Fibroblast of lung (primary cell): ENCODE data around the gene SBF2. TPM values are rescaled to one million over a fixed set of nuclear protein-coding genes. Genes with fewer than 3 reads are reported as not detected.

Experiments
- DNase-seq, 2 donors: peaks; one replicate each; pipeline versions ENCODE4 v3.0.0 to v3.0.0-alpha.2; 2010; ENCODE audit warnings: low read depth in 2 of 2
- H2AFZ ChIP-seq: 2 replicates; pipeline ENCODE4 v1.5.1; 2012; ENCODE audit warnings: low read length, control low read depth, inconsistent platforms
- H3K27ac ChIP-seq: 2 replicates; pipeline ENCODE4 v1.5.1; 2011; ENCODE audit warnings: low read length, control low read depth; ENCODE audit not compliant: insufficient read depth
- H3K27me3 ChIP-seq: 2 replicates; pipeline ENCODE4 v1.5.1; 2011; ENCODE audit warnings: mild to moderate bottlenecking, low read length; ENCODE audit not compliant: control insufficient read depth, insufficient read depth
- H3K36me3 ChIP-seq: 2 replicates; pipeline ENCODE4 v1.5.1; 2011; ENCODE audit warnings: low read length; ENCODE audit not compliant: control insufficient read depth, insufficient read depth
- H3K4me1 ChIP-seq: 2 replicates; pipeline ENCODE4 v1.5.1; 2011; ENCODE audit warnings: low read length; ENCODE audit not compliant: control insufficient read depth, insufficient read depth; ENCODE audit errors: extremely low read depth
- H3K4me2 ChIP-seq: 2 replicates; pipeline ENCODE4 v1.5.1; 2011; ENCODE audit warnings: low read length, control low read depth; ENCODE audit not compliant: insufficient read depth; ENCODE audit errors: extremely low read depth
- H3K4me3 ChIP-seq, 4 experiments: fragments of 200-600 bp in 1 of 4; sonication (generic) in 1 of 4; replicated peaks in 1 of 4; 2 replicates each; pipeline ENCODE4 v1.5.1; 2011 to 2016; ENCODE audit warnings: low read length in 4 of 4, low read depth in 3 of 4, mild to moderate bottlenecking in 3 of 4, control low read depth in 2 of 4, inconsistent platforms in 1 of 4, mixed read lengths in 1 of 4; ENCODE audit not compliant: insufficient read depth in 1 of 4; ENCODE audit errors: control extremely low read depth in 1 of 4
- H3K79me2 ChIP-seq: 2 replicates; pipeline ENCODE4 v1.5.1; 2012; ENCODE audit warnings: mild to moderate bottlenecking, low read length, inconsistent platforms; ENCODE audit not compliant: control insufficient read depth, insufficient read depth
- H3K9ac ChIP-seq: 2 replicates; pipeline ENCODE4 v1.5.1; 2011; ENCODE audit warnings: mild to moderate bottlenecking, low read length, control low read depth; ENCODE audit not compliant: insufficient read depth
- H3K9me3 ChIP-seq: 2 replicates; pipeline ENCODE4 v1.5.1; 2012; ENCODE audit warnings: low read depth, low read length; ENCODE audit not compliant: control insufficient read depth, insufficient read depth
- H4K20me1 ChIP-seq: 2 replicates; pipeline ENCODE4 v1.5.1; 2011; ENCODE audit warnings: low read length; ENCODE audit not compliant: control insufficient read depth, insufficient read depth; ENCODE audit errors: extremely low read depth
- EZH2 ChIP-seq: IDR thresholded peaks from 2 replicates; pipeline ENCODE4 v1.5.1; 2012; ENCODE audit warnings: low read length, control low read depth, mild to moderate bottlenecking; ENCODE audit errors: missing control alignments
- polyA plus RNA-seq, 2 donors: library from polyadenylated mRNA; depleted of rRNA in 1 of 2; stranded (reverse) in 1 of 2; unstranded in 1 of 2; fragments of >200 nt; gene quantifications; 2 replicates each; pipeline ENCODE4 v1.2.1, GENCODE V29; 2011 to 2012; ENCODE audit warnings: missing spikeins in 1 of 2
- total RNA-seq: library from RNA; depleted of rRNA; stranded (reverse); fragments of >200 nt; gene quantifications from 2 replicates; pipeline ENCODE4 v1.2.1, GENCODE V29; 2014
- TF ChIP-seq, protein P1 (sequence below), 2 donors: IDR thresholded peaks in 1 of 2; conservative IDR thresholded peaks in 1 of 2; 1 replicate in 1 of 2; 2 replicates in 1 of 2; pipeline ENCODE4 v1.5.1; 2011 to 2012; ENCODE audit warnings: low read length in 2 of 2, control low read depth in 1 of 2, inconsistent platforms in 1 of 2, low read depth in 1 of 2, mild to moderate bottlenecking in 1 of 2

Gene SBF2
- total and polyA plus RNA-seq, 2 donors (not counting 1 experiment from before 2014, with no cell fraction given) = 69.4 to 95.9 TPM

DNA sequence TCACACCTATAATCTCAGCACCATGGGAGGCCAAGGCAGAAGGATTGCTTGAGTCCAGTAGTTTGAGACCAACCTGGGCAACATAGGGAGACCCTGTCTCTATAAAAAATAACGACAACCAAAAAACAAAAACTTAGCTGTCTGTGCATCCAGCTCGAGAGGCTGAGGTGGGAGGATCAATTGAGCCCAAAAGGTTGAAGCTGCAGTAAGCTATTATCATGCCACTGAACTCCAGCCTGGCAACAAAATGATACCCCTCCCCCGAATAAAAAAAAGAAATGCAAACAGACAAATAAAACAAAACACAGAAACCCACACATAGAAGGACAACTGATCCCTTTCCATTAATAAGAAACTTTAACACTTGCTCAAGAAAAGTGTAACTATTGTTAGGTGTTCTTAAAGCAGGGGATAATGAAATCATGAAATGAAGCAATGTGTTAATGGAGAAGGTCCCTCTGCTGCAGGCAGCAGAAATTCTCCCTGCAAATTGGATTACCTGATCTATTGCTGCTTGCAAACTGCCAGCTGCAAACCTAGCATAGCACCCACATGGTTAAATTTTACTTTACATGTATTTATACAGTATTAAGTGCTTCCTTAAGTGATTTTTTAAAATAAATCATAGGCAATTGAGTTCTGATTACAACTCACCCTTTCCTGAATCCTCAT, 226.3 kb downstream of the SBF2 start:
- Histone ChIP-seq H3K27me3 (no peaks in the 10 kb centered on the region), H2AFZ (no peak overlapping the region), H3K9ac (no peak overlapping the region), H3K4me1 (no peaks in the 10 kb centered on the region), H3K9me3 (no peaks in the 10 kb centered on the region), H3K4me2 (no peak overlapping the region), H3K36me3 (no peaks in the 10 kb centered on the region), H3K27ac (no peak overlapping the region), H3K79me2 (peaks cover 1% of the 10 kb centered on the region), H4K20me1 (no peaks in the 10 kb centered on the region), H3K4me3 (no peak overlapping the region)
- TF ChIP-seq EZH2 = no peak
- TF ChIP-seq, protein P1, sequence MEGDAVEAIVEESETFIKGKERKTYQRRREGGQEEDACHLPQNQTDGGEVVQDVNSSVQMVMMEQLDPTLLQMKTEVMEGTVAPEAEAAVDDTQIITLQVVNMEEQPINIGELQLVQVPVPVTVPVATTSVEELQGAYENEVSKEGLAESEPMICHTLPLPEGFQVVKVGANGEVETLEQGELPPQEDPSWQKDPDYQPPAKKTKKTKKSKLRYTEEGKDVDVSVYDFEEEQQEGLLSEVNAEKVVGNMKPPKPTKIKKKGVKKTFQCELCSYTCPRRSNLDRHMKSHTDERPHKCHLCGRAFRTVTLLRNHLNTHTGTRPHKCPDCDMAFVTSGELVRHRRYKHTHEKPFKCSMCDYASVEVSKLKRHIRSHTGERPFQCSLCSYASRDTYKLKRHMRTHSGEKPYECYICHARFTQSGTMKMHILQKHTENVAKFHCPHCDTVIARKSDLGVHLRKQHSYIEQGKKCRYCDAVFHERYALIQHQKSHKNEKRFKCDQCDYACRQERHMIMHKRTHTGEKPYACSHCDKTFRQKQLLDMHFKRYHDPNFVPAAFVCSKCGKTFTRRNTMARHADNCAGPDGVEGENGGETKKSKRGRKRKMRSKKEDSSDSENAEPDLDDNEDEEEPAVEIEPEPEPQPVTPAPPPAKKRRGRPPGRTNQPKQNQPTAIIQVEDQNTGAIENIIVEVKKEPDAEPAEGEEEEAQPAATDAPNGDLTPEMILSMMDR (conservative IDR thresholded peaks at IDR 0.05 in 1 of 2, IDR thresholded peaks at IDR 0.05 in 1 of 2; ENCODE audit: low read depth in 1 of 2, low read length in 2 of 2) = no peak
- DNase-seq = no peak

DNA sequence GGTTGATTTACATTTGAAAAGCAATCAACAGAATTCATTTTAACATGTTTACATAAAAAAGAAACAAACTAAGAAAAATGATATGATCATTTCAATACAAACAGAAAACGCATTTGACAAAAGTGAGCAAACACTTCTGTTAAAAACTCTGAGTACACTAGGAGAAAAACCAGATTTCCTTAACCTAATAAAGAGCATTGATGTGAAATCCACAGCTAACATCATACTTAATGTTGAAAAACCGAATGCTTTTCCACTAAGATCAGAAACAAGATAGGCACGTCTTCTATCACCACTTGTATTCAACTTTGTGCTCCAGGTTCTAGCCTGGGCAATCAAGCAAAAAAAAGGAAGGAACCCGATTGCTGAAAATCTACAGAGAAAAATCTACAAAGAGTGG, 227.6 kb downstream of the SBF2 start:
- no peak overlapping the region for H3K27ac ChIP-seq
- H2AFZ ChIP-seq = no peak overlapping the region
- H3K4me1 ChIP-seq = no peaks in the 10 kb centered on the region
- H3K4me3 ChIP-seq = no peak overlapping the region
- no peaks in the 10 kb centered on the region for H4K20me1 ChIP-seq
- no peaks in the 10 kb centered on the region for H3K27me3 ChIP-seq
- H3K36me3 ChIP-seq = no peaks in the 10 kb centered on the region
- no peak for DNase-seq
- H3K4me2 ChIP-seq = no peak overlapping the region
- H3K9ac ChIP-seq = no peak overlapping the region
- TF ChIP-seq, protein P1 (conservative IDR thresholded peaks at IDR 0.05 in 1 of 2, IDR thresholded peaks at IDR 0.05 in 1 of 2; ENCODE audit: low read depth in 1 of 2, low read length in 2 of 2) = no peak
- TF ChIP-seq EZH2 = no peak
- H3K79me2 ChIP-seq = peaks cover 1% of the 10 kb centered on the region
- H3K9me3 ChIP-seq = no peaks in the 10 kb centered on the region

DNA sequence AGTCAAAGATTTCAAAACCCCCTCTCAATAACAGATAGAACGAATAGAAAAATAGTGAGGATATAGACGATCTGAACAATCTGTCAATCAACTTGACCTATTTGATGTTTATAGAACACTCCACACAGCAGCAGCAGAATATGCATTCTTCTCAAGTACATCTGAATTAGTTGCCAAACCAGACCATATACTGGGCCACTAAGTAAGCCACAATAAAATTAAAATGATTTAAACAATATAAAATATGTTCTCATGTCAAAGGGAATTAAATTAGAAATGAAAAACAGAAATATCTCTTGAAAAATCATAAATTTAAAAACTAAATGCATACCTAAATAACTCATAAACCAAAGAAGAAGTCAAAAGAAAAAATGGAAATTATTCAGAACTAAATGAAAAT, 229.2 kb downstream of the SBF2 start:
- Histone ChIP-seq H3K79me2 (peaks cover 1% of the 10 kb centered on the region), H3K4me1 (no peaks in the 10 kb centered on the region), H4K20me1 (no peaks in the 10 kb centered on the region), H3K27me3 (no peaks in the 10 kb centered on the region), H3K36me3 (no peaks in the 10 kb centered on the region), H2AFZ (no peak overlapping the region), H3K4me3 (no peak overlapping the region), H3K27ac (no peak overlapping the region), H3K9me3 (no peaks in the 10 kb centered on the region), H3K4me2 (no peak overlapping the region), H3K9ac (no peak overlapping the region)
- no peak for DNase-seq
- TF ChIP-seq, protein P1 (conservative IDR thresholded peaks at IDR 0.05 in 1 of 2, IDR thresholded peaks at IDR 0.05 in 1 of 2; ENCODE audit: low read depth in 1 of 2, low read length in 2 of 2) = no peak
- TF ChIP-seq EZH2 = no peak
